ENCODE results near the gene LRRC8B.

The LRRC8B gene

DNA sequence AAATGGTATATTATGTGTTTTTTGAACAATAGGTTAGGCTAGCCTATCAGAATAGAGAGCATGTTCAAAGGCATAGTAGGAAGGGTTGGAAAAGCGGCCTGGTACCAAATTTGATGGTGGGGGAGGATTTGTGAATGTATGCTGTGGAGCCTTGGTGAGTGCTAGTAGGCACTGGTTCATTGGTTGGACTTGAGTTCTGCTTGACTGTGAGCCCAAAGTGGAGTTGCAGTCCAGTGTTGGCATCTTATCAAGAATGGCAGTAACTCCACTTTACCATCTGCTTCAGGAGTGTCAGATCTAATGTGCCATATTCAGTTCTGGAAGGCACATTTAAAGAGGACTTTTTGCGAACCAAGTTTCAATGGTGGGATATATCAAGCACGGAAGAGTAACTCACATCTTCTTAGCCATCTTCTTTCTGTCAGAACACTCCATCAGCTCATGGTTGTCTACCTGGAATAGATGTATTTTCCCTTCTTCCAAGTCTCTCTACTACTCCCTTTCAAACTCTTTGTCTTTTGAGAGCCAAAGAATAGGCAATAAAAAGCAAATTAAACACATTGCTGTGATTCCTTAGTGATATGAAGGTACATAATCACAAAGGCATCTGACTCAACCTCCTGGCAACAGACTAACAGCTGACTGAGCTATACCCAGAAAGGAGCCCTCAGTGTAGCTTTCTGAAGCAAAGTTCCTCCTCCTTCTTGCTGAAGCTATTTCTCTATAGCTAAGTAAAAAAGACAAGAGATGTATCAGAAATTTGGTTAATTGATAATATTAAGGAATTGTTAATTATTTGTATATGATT, 21.7 kb downstream of the LRRC8B start:
- H2AFZ ChIP-seq (ENCODE audit: low read depth, low read length): no peak overlapping the region
- H3K9me3 ChIP-seq (ENCODE audit: insufficient read depth, low read length): no peaks in the 10 kb centered on the region
- H4K20me1 ChIP-seq (ENCODE audit: insufficient read depth, low read length): no peaks in the 10 kb centered on the region
- H3K9ac ChIP-seq (ENCODE audit: low read length): no peak overlapping the region
- H3K27me3 ChIP-seq (ENCODE audit: low read depth, low read length): no peaks in the 10 kb centered on the region
- H3K27ac ChIP-seq (ENCODE audit: low read length): no peak overlapping the region
- H3K79me2 ChIP-seq (ENCODE audit: low read length): peaks cover 18% of the 10 kb centered on the region
- no peak overlapping the region for H3K4me2 ChIP-seq (ENCODE audit: low read length)
- peaks cover 32% of the 10 kb centered on the region for H3K4me1 ChIP-seq (ENCODE audit: low read length)
- H3K4me3 ChIP-seq (ENCODE audit: low read length): no peak overlapping the region
- H3K36me3 ChIP-seq (replicated peaks; ENCODE audit: low read depth, low read length): no peaks in the 10 kb centered on the region
- TF ChIP-seq EZH2phosphoT487 (IDR thresholded peaks at IDR 0.05; ENCODE audit: low read depth): no peak
- TF ChIP-seq, protein P1, sequence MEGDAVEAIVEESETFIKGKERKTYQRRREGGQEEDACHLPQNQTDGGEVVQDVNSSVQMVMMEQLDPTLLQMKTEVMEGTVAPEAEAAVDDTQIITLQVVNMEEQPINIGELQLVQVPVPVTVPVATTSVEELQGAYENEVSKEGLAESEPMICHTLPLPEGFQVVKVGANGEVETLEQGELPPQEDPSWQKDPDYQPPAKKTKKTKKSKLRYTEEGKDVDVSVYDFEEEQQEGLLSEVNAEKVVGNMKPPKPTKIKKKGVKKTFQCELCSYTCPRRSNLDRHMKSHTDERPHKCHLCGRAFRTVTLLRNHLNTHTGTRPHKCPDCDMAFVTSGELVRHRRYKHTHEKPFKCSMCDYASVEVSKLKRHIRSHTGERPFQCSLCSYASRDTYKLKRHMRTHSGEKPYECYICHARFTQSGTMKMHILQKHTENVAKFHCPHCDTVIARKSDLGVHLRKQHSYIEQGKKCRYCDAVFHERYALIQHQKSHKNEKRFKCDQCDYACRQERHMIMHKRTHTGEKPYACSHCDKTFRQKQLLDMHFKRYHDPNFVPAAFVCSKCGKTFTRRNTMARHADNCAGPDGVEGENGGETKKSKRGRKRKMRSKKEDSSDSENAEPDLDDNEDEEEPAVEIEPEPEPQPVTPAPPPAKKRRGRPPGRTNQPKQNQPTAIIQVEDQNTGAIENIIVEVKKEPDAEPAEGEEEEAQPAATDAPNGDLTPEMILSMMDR (IDR thresholded peaks at IDR 0.05; ENCODE audit: low read depth, low read length): no peak

DNA sequence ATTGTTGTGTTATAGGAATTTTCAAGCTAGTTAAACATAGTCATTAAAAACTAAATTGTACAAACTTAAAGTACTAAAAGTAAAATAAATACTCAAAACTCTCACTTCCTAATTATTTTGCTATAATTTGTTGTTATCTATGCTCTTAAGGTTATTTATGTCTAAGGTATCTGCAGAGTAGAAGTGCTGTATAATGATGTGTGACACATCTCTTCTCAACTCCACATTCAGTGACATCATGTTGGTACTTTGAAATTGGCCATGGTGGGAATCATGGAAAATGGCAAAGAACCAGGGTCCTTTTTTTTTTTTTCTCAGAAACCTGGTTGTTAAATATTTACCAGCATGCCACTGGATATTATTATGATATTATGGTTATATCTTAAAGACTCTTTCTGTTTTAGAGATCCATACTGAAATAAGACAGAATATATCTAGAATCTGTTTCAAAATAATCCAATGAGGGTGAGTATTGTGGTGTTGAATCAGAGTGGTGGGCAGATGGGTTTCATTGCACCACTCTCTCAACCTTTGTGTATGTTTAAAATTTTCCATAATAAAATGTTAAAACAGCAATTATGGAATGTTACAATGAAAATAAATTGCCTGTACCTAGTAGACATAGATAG, 22.4 kb downstream of the LRRC8B start:
- Histone ChIP-seq H3K79me2 (ENCODE audit: low read length) (peaks cover 18% of the 10 kb centered on the region), H2AFZ (ENCODE audit: low read depth, low read length) (no peak overlapping the region), H3K27me3 (ENCODE audit: low read depth, low read length) (no peaks in the 10 kb centered on the region), H3K9me3 (ENCODE audit: insufficient read depth, low read length) (no peaks in the 10 kb centered on the region), H3K4me3 (ENCODE audit: low read length) (no peak overlapping the region), H3K36me3 (replicated peaks; ENCODE audit: low read depth, low read length) (no peaks in the 10 kb centered on the region), H3K27ac (ENCODE audit: low read length) (no peak overlapping the region), H3K4me2 (ENCODE audit: low read length) (peak overlapping the region; percentile 46; the same call in 1 of the 2 replicates), H3K4me1 (ENCODE audit: low read length) (peaks cover 32% of the 10 kb centered on the region), H3K9ac (ENCODE audit: low read length) (no peak overlapping the region), H4K20me1 (ENCODE audit: insufficient read depth, low read length) (no peaks in the 10 kb centered on the region)
- no peak for TF ChIP-seq EZH2phosphoT487 (IDR thresholded peaks at IDR 0.05; ENCODE audit: low read depth)
- TF ChIP-seq, protein P1 (IDR thresholded peaks at IDR 0.05; ENCODE audit: low read depth, low read length): no peak

DNA sequence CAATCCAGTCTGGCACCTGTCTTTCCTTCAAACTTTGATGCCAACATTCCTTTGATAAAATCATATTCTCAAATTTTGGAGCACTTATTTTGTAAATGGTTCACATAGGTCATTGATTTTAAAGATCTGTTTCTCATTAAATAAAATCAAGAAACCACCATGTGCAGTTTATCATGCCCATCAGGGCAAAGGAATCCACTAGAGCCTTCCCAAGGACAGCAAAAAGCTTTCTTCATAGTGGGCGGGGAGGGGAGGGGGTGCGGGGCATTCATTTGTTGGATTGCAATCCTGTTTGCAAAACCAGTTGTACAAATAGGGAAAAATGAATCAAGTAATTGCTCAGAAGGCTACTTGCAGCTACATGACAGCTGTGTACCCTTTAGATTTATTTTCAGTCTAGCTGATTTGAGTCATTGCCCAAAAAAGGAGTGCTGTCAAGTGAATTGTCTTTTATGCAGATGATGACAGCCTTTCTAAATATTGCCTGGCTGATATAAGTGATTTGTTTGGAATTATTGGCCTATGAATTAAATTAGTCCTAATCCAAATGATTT, 23.0 kb downstream of the LRRC8B start:
- H3K4me2 ChIP-seq (ENCODE audit: low read length): peak overlapping the region; percentile 46
- H4K20me1 ChIP-seq (ENCODE audit: insufficient read depth, low read length): no peaks in the 10 kb centered on the region
- H3K9me3 ChIP-seq (ENCODE audit: insufficient read depth, low read length): no peaks in the 10 kb centered on the region
- H3K27me3 ChIP-seq (ENCODE audit: low read depth, low read length): no peaks in the 10 kb centered on the region
- no peak overlapping the region for H3K4me3 ChIP-seq (ENCODE audit: low read length)
- TF ChIP-seq EZH2phosphoT487 (IDR thresholded peaks at IDR 0.05; ENCODE audit: low read depth): no peak
- TF ChIP-seq, protein P1 (IDR thresholded peaks at IDR 0.05; ENCODE audit: low read depth, low read length): no peak
- H3K27ac ChIP-seq (ENCODE audit: low read length): peak overlapping the region; percentile 43; the same call in 1 of the 2 replicates
- H3K79me2 ChIP-seq (ENCODE audit: low read length): peaks cover 18% of the 10 kb centered on the region
- no peak overlapping the region for H3K9ac ChIP-seq (ENCODE audit: low read length)
- no peaks in the 10 kb centered on the region for H3K36me3 ChIP-seq (replicated peaks; ENCODE audit: low read depth, low read length)
- no peak overlapping the region for H2AFZ ChIP-seq (ENCODE audit: low read depth, low read length)
- H3K4me1 ChIP-seq (ENCODE audit: low read length): peaks cover 38% of the 10 kb centered on the region
